C4-2B (cell line): ENCODE results near the gene KCNMA1.

ENCODE experiments used
- CTCF ChIP-seq: fragments of 450-650 bp; conservative IDR thresholded peaks from 2 replicates; pipeline ENCODE4 v1.5.1; 2017; ENCODE audit warnings: mild to moderate bottlenecking
- ZFX ChIP-seq: fragments of 450-650 bp; IDR thresholded peaks from 2 replicates; pipeline ENCODE4 v1.6.1; 2017

DNA sequence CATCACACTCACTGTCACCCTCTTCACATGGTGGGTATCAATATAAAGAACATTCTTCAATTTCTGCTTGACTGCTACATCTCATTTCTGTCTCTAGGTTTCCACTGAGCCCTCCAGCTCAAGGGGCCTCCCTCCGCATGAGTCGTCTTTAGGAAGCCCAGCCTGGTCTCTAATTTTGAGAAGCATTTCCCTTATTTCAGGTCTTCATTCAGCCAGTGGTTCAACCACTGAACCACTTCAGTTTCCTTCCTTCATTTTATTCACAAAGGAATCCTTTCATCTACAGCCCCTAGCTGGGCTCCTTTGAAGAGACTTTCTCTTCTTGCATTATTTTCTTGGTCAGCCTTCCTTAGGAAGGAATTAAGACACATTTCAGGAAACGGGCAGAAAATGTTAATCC, 257.4 kb downstream of the KCNMA1 start:
- no peak for TF ChIP-seq CTCF
- no peak for TF ChIP-seq ZFX
